ENCODE results near the gene PRRC2C.
"Not testable (repeated sequence)": the region's sequence is repeated elsewhere in the genome, so short reads cannot be mapped to it uniquely, and the experiment has no call there.

The PRRC2C gene

DNA sequence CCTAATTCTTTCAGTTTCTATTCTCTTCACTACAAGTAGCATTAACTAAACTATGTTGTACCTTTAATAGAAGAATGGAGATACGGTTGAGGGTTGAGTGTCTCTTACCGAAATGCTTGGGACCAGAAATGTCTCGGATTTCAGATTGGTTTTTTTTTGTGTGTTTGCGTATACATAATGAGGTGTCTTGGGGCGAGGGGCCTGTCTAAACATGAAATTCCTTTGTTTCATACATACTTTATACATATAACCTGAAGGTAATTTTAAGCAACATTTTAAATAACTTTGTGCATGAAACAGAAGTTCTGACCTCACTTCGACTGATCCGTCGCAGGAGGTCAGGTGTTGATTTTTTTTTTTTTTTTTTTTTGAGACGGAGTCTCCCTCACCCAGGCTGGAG lies 100.4 kb downstream of the PRRC2C start:
- no peak for DNase-seq (ENCODE audit: low spot score)

- no peak for DNase-seq (ENCODE audit: low spot score)
Measured at GRCh38 chr1:171588230-171588629, 102.9 kb downstream of the PRRC2C start.

DNA sequence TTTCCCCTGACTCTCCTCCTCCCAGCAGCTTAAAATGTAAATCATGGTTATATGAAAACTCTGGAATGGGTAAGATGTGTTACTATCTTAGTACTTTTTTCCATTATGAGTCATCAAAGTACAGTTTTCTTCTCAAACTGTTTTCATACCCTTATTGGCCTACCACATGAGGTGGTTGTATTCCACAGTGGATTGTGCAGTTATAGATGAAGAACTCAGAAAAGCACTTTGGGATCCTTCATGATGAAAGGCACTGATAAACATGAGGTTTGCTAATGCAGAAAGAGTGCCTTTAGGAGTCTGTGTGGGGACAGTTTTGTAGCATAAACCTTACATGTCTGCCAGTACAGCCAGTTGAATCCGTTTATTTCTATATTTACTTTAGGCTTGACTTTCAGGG lies 104.7 kb downstream of the PRRC2C start:
- DNase-seq (ENCODE audit: low spot score) = no peak

DNA sequence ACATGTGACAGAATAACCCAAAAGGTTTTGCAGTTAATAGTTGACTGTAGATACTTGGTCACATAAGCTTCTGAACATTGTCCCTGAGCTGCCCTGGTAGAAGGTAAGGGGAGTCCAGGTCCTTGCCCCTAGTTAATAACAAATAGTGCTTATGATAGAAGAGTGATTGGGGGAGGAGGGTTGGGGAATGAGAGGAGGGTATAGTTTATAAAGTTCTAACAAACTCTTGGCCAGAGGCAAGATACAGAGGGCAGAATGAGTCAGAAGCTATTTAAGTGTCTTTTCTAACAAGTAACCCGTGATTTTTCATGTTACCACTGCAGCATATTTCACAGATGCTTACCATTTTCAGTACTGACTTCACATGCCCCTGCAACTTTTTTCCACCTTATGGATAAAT lies 110.0 kb downstream of the PRRC2C start:
- no peak for DNase-seq (ENCODE audit: low spot score)

DNA sequence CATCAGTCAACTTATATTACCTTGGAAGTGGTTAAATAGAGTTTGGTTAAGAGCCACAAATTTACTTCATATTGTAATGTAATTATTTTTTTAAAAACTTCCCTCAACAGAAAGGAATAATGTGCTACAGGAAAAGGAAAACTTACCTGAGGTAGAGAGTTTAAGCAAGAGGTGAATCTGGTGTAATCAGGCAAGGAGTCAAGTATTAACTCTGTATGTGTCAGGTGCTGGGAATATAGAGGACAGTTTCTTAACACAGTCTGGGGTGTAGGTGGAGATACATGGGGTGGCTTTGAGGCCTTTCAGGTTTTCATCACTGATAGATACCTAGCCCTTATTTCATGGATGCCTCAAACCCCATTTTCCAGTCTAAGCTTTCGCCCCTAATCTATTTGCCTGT lies 110.8 kb downstream of the PRRC2C start:
- DNase-seq (ENCODE audit: low spot score) = no peak

GRCh38 chr1:171596705-171597104 lies 111.4 kb downstream of the PRRC2C start:
- no peak for DNase-seq (ENCODE audit: low spot score)

DNA sequence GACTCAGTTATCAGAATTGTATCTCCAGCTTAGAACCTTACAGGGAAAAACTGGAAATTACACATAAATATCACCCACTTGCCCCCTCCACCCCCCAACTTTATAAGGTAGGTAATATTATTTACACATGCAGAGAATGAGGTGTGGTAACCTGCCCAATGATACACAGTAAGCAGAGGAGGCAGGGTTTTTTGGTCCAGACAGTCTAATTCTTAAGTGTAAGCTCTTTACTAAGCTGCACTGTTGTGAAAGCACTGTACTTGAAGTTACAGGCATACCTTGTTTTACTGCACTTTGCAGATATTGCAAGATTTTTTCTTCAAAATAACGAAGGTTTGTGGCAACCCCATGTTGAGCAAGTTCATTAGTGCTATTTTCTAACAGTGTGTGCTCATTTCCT lies 111.9 kb downstream of the PRRC2C start:
- DNase-seq (ENCODE audit: low spot score) = no peak

DNA sequence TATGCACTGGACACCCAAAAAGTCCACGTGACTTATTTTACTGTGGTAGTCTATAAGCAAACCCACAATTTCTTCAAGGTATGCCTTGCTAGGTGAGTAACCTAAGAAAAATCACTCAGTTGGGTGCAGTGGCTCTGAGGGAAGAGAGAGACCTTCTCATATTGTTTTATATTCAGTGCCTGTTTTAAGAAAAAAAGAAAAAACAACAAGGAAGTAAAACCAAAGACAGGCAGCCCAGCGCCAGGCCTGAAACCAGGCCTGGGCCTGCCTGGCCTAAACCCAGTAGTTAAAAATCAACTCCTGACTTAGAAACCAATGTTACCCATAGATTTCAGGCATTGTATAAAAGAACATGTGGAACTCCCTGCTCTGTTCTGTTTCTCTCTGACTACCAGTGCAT lies 115.0 kb downstream of the PRRC2C start:
- not testable (repeated sequence) for DNase-seq (ENCODE audit: low spot score)

- DNase-seq (ENCODE audit: low spot score) = no peak
Measured at GRCh38 chr1:171600862-171601261, 115.5 kb downstream of the PRRC2C start.

DNA sequence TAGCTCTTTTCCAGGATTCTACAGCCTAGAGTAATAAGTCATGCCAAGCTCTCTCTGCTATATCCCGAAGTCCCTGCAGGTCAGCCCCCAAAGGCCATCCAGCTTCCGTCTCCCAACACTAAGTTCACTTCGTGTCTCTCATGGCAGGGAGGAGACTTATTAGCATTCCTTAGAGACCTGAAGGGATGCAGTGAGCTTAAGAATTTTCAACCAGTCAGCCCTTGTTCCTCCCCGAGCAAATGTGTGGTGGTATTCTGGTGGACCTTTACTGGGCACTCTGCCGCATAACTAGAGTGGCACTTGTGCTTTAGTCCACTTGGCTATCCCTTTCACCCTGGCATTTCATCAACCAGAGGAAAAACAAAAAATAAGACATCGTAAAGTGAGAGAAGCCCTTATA lies 117.7 kb downstream of the PRRC2C start:
- DNase-seq (ENCODE audit: low spot score) = not testable (repeated sequence)

- no peak for DNase-seq (ENCODE audit: low spot score)
Measured at GRCh38 chr1:171606402-171606941, 121.1 kb downstream of the PRRC2C start.

DNA sequence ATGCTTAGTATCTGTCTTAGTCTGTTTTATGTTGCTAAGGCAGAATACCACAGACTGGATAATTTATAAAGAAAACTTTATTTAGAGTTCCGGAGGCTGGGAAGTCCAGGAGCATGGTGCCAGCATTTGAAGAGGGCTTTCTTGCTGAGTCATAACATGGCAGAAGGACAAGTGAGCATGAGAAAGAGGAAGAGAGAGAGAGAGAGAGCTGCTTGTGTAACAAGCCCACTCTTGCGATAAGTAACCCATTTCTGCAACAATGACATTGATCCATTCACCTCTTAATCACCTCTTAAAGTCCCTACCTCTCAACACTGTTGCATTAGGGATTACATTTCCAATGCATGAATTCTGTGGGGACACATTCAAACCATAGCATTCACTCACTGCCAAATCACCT lies 125.1 kb downstream of the PRRC2C start:
- no peak for DNase-seq (ENCODE audit: low spot score)

GRCh38 chr1:171611306-171611705 lies 126.0 kb downstream of the PRRC2C start:
- DNase-seq (ENCODE audit: low spot score) = no peak

- no peak for DNase-seq (ENCODE audit: low spot score)
Measured at GRCh38 chr1:171613282-171613681, 128.0 kb downstream of the PRRC2C start.

DNA sequence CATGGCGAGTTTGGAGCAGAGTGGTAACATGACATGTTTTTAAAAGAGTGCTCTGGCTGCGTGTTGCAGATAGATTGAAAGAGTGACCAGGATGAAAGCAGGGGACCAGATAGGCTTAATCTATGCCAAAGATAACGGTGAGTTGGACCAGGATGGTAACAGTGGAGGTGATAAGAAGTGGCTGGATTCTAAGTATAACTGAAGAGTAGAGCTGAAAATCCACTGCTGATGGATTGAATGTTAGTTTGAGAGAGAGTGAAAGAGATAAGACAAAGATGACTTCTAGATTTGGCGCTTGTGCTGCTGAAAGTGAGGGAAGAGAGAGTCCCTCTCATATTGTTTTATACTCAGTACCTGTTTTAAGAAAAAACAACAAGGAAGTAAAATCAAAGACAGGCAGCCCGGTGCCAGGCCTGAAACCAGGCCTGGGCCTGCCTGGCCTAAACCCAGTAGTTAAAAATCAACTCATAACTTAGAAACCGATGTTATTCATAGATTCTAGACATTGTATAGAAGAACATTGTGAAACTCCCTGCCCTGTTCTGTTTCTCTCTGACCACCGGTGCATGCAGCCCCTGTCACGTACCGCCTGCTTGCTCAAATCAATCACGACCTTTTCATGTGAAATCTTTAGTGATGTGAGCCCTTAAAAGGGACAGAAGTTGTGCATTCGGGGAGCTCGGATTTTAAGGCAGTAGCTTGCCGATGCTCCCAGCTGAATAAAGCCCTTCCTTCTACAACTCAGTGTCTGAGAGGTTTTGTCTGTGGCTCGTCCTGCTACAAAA lies 130.0 kb downstream of the PRRC2C start:
- DNase-seq (ENCODE audit: low spot score) = not testable (repeated sequence)

DNA sequence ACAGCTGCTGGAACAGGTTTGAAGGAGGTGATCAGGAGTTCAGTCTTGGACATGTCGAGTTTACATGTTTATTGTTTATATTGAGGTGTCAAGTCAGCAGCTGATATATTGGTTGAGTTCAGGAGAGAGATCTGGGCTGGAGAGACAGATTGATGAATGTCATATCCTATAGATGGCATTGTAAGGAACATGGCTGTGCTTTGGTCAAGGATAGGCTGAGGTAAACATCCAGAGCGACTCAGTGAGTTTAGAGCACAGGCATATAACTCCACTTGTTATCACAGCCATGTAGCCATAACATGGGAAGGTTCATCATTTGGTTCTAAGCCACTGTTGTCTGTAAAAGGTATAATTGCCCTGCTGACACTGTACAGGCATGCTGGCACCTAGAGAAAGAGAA lies 131.3 kb downstream of the PRRC2C start:
- no peak for DNase-seq (ENCODE audit: low spot score)

DNA sequence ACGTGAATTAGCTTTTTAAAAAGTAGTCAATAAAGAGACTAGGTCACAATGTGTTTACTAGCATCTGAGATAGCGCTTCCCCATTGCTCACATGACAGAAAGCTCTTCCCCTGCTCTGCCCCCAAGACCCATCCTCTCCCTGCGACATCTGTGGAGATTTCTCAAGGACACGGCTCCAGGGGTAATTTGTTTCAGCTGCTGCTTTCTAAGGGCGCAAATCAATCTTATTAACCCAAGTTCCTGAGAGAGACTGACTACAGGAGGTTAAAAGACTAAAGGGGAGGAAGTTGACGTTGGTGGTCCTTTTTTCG lies 136.8 kb downstream of the PRRC2C start, which contains the start of gene MYOCOS:
Gene MYOCOS, plus strand, starts transcription at position 92 of the 311 bp plus-strand sequence. CDS start 1,641 bp downstream, outside the sequence.
- DNase-seq (ENCODE audit: low spot score) = no peak

- DNase-seq (ENCODE audit: low spot score) = no peak
Measured at GRCh38 chr1:171623651-171624331, 138.5 kb downstream of the PRRC2C start.

DNA sequence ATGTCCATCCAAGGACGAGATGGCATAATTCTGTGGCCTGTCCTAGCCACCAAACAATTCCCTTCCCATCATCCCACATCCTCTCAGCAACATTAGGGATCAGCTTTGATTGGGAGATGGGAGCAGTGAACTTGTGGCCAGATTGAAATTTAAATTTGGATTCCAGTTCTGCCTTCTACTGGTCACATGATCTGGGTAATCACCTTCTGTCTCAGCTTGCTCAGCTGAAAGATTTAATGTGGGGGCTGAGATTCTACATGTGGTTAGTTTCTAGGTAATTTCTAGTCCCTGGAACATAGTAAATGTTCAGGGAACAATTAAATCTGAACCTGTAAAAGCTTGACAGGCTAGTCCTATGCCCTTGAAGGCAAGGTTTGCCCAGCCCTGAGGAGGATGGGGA lies 139.9 kb downstream of the PRRC2C start:
- no peak for DNase-seq (ENCODE audit: low spot score)

DNA sequence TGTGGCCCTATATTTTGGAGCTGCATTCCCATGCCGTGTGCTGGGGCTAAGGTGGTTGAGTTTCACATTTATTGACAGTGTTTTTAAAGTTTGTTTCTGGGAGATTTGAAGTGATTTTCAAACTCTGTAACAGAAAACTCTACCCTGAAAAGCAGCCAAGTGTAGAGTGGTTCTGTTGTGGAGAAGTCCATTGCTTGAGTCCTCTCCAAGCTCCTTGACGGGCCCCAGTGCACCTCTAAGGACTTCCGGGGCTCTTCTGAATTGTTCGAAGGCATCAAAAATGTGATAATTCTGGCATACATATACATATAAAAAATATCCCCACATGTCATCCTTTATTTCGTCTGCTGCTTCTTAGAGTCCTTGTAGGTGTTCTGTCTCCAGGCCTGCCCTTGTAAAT lies 141.7 kb downstream of the PRRC2C start:
- no peak for DNase-seq (ENCODE audit: low spot score)

- DNase-seq (ENCODE audit: low spot score) = no peak
Measured at GRCh38 chr1:171628225-171628624, 142.9 kb downstream of the PRRC2C start.

- no peak for DNase-seq (ENCODE audit: low spot score)
Measured at GRCh38 chr1:171635661-171636060, 150.3 kb downstream of the PRRC2C start.

- no peak for DNase-seq (ENCODE audit: low spot score)
Measured at GRCh38 chr1:171636141-171636540, 150.8 kb downstream of the PRRC2C start.

Measured in left forelimb (tissue), 1 donor.